Amniotic epithelial cell (primary cell): Measurements from ENCODE around the gene ANKZF1.

Experiments used
- DNase-seq: peaks from one replicate; pipeline ENCODE4 v3.0.0-alpha.2; 2010; ENCODE audit warnings: low read depth

The ANKZF1 gene

GRCh38 chr2:219228041-219228910 lies 1.3 kb upstream of the ANKZF1 start:
- DNase-seq, result no peak

DNA sequence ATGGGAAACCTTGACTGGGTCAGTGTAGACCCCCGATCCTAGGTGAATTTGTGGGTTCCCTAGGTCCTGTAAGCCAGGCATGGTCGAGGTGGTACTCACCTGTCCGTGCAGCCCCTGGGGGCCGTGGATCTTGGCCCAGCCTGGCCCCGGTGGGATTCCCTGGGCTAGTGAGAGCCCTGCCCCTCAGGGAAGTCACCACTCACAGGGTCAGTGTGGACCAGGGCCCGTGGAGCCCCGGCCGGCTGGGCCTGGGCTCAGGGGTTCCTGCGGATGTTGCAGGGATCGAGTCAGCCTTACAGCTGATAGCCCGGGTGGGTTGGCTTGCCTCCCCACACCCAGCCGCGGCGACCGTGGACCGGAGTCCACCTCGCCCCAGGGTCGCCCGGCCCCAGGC lies 698 bp upstream of the ANKZF1 start:
- DNase-seq, result no peak

GRCh38 chr2:219230059-219230540 lies 494 bp downstream of the ANKZF1 start:
- peak; percentile 35 for DNase-seq

DNA sequence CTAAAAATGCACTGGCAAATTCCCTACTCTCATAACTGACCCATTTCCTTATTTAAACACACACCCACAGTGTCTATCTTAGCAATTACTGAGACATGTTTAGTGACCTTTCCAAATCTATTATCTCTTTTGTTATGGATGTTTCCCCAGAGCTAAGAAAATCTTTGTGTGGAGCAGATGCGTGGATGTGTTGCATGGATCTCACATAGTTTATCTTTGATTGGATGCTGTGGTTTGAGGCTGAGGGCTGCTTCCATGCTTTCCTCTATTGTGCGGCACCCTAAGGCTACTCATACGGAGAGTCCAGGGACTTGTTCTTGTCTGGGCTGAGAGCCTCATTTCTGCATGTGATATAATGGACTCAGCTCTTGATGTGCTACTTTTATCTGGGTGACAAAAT lies 4.7 kb downstream of the ANKZF1 start:
- no peak for DNase-seq

DNA sequence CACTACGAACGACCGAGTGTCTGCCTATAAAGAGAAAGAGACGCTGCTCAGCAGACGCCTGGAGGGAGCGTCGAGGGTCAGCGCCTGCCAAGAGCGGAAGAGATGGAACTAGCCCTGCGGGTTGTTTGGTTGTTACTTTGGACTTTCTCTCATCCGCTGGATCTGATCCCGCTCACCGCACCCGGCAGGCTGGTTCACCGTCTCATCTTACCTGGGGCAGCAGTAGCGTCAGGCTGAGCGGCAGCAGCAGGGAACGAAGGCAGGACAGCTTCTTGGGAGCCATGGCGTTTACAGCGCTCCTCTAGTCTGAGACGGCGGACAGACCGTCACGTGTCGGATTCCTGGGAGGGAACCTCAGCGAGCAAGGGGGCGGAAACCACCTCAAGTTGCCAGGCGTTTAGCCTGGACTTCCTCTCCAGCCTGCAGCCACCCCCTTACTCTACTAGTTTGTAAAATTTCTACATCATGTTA lies 13.7 kb downstream of the ANKZF1 start:
- peak; percentile 60 for DNase-seq

DNA sequence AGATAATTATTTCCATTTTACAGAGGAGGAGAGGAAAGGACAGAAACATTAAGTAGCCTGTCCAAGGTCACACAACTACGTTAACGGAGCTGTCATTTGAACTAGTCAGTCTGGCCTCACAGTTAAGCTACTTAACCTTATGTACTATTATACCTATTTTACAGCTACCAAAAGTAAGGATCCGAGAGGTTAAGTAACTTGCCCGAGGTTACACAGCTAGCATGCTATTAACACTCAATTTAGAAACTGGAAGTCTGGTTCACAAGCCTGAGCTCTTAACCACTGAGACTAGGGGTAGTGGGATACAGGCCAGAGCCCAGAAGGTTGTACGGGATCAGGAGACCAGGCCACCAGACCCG lies 15.2 kb downstream of the ANKZF1 start:
- no peak for DNase-seq

GRCh38 chr2:219245148-219245898 lies 15.7 kb downstream of the ANKZF1 start, which contains the start of the genes GLB1L and STK16:
Gene GLB1L, minus strand, starts transcription at chr2:219245444. Its CDS starts 1,871 bp downstream, at chr2:219243573.
Gene STK16, plus strand, starts transcription at chr2:219245479. Its CDS starts 521 bp downstream, at chr2:219246000.
- DNase-seq, result peak; percentile 87

GRCh38 chr2:219245899-219246230 lies 16.3 kb downstream of the ANKZF1 start:
- no peak for DNase-seq

- no peak for DNase-seq
These were observed 17.0 kb downstream of the ANKZF1 start for GRCh38 chr2:219246559-219246958.

DNA sequence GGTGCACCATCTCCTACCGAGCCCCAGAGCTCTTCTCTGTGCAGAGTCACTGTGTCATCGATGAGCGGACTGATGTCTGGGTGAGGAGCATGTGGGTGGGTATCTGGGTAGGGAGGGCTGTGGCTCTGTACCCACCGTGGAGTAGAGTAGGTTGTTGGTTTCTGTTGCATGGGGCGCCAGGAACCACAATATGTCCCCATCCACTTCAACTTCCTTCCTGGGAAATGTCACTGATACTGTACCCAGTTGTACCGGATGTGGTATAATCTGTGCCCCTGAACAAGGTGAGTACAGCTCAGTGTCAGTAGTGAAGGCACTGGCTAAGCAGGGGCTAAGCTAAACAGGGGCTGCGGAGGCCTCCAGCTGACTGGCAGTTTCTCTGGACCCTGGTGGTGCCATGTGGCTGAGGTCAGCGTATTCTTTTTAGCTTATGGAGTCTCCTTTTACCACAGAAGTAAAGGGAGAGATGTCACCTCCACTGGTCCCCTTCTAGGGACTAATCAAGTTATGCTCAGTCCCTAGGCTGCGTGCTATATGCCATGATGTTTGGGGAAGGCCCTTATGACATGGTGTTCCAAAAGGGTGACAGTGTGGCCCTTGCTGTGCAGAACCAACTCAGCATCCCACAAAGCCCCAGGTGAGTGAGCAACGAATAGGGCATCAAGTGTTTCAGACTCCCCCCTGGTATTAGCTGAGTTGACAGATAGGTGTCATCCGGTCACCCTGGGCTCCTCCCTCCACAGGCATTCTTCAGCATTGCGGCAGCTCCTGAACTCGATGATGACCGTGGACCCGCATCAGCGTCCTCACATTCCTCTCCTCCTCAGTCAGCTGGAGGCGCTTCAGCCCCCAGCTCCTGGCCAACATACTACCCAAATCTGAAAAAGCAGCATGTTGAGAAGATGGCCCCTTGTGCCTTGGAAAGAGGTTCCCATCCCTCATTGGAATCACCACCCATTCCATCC lies 18.4 kb downstream of the ANKZF1 start:
- DNase-seq, result no peak

GRCh38 chr2:219248845-219249202 lies 19.2 kb downstream of the ANKZF1 start:
- DNase-seq, result no peak

GRCh38 chr2:219249203-219249980 lies 19.8 kb downstream of the ANKZF1 start:
- DNase-seq, result peak; percentile 84

DNA sequence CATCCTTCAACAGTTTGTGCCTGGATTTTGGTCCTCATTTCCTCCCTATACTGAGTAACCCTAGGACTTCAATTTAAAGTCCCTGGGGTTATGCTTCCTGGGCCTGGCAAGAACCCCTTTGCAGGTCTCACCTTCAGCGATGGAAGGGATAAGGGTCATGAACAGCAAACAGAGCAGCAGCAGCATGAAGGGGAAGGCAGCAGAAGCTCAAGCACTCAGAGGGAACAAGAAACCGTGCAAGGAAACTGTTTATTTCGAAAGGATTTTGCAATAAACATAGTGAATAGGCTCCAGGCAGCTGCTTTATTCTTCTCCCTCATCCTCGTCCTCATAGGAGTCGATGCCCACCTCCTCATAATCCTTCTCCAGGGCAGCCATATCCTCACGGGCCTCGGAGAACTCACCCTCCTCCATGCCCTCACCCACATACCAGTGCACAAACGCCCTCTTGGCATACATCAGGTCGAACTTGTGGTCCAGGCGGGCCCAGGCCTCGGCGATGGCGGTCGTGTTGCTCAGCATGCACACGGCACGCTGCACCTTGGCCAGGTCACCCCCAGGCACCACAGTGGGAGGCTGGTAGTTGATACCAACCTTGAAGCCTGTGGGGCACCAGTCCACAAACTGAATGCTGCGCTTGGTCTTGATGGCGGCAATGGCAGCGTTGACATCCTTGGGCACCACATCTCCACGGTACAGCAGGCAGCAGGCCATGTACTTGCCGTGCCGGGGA lies 20.6 kb downstream of the ANKZF1 start:
- DNase-seq, result peak; percentile 24

DNA sequence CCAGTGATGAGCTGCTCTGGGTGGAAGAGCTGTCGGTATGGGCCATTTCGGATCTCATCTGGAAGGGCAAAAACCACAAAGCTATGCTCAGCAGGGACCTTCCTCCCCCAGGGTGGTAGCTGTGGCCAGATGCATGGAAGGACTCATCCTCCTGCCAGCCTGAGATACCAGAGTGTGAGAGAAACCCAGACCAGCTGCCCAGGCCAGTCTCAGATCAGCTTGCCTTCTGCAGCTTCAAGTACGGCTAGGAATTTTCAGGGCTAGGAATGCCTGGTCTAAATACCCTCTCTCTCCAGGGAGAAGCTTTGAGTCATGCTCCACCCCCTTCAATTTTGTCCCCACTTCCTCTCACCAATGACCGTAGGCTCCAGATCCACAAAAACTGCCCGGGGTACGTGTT lies 22.1 kb downstream of the ANKZF1 start:
- DNase-seq, result no peak

DNA sequence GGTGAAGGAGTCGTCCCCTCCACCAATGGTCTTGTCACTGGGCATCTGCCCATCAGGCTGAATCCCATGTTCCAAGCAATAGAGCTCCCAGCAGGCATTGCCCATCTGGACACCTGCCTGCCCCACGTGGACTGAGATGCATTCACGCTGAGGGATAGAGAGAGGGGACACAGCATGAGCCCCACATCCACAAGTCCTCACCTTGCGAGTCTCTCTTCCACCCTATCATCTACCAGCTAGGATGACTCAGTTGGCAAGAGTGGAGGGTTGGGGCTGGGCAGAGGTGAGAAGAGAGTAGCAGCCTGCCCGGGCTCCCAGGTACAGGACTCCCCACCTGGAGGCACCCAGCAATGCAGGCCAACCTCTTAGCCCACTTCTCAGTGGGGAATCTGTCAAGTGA lies 22.5 kb downstream of the ANKZF1 start:
- DNase-seq, result no peak

DNA sequence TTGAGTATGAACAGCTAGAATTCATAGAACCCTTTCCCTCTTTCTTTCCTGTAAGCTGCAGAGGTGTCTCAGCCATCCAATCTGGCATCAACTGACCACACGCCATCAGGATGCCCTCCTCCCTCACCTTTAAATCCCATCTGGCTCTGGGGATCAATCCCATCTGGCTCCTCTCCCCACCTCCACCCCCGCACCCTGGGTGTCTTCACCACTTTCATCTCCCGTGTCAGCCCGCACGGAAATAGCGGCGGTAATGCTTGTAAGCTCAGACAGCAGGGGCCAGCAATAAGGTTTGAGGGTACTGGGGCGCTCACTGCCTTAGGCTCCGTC lies 22.9 kb downstream of the ANKZF1 start:
- DNase-seq, result no peak

DNA sequence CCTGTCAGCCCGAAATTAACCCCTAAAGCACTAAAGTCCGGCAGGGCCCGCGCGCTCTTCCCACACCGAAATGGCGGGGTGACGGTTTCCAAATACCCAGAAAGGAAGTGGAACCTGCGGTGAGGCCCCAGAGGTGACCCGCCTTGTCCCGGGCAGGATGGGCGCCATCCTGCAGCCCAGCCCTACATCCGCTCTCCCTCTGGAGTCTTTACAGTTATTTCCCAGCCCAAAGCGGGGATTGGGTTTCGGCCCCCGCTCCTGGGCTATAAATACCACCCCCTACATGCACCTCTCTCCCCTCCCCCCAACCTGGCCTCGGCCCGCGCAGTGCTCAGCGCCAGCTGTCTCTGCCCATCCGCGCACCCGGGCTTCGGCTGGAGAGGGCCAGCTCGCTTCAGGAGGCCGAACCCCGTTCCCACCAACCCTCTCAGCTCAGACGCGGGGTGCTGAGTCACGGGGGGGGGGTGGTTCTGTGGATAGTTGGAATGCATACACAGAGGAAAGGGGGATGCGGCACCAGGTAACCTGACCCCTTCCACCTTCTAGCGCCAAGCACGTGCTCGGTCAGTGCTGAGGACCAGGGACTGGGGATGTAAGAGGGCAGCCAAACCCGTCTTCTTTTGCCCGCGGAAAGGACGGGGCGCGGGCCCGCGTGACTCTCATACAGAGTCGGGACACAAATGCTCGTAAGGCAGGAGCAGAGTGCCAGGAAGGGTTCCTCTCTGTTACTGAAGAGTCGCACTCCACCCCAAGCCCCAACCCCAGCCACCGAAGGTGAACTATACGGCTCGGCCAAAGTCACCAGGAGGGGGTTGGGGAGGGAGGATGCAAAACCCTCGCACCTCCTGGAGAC lies 23.5 kb downstream of the ANKZF1 start, which contains the start of gene TUBA4B:
TUBA4B (plus strand) TSS at position 344 of the 853 bp plus-strand sequence; CDS start at position 509, 165 bp downstream.
- DNase-seq, result peak; percentile 40

DNA sequence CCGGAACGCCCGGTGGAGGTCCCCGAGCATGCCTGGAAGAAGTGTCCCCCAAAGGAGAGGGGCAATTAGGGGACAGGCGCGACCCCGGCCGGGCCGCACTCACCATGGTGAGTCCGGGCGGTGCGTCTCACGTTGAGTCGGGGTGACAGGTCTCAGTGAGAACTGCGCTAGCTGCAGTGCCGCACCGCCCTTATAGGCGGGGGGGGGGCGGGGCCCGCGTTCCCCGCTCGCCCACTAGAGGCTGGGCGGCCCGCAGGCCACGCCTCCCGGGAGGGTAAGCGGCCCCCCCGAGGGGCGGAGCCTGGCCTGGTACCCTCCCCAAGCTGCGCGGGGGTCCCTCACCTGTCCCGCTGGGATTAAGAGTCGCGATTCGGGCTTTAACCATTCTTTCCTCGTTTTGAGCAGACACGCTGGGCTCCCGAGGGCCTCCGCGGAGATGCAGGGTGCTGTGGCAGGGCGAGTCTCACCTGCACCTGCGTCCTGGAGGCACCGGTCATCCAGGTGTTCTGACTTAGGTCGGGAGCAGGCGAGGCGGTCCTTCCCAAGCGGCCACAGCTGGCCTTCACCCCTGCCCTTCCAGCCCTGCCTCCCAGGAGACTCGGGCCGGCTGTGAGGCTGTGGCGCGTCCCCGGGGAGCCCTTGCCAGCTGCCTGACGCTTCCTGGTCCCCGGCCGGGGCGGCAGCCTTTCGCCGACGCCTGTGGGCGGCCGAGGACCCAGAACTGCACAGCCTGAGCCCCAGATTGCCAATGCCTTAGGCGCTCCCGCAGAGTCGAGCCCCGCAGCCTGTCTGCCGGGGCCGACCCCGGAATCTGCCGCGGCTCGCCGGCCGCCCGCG lies 24.4 kb downstream of the ANKZF1 start, which contains the start of gene TUBA4A:
TUBA4A (minus strand) TSS at position 166 of the 837 bp plus-strand sequence; CDS start at position 106, 60 bp downstream.
- DNase-seq, result peak; percentile 28
